Progenitor cell of endocrine pancreas (in vitro differentiated cells): ENCODE measurements around the gene DDX24. TPM values are rescaled to one million over a fixed set of nuclear protein-coding genes. Genes with fewer than 3 reads are reported as not detected.
"Not testable (repeated sequence)": the region's sequence is repeated elsewhere in the genome, so short reads cannot be mapped to it uniquely, and the experiment has no call there.

Experiments used
- DNase-seq: peaks from one replicate; pipeline ENCODE4 v3.0.0; 2021; ENCODE audit warnings: low spot score; ENCODE audit not compliant: unreplicated experiment
- H3K27ac Mint-ChIP-seq: 2 replicates; pipeline ENCODE4 v1.8.0; 2021; ENCODE audit warnings: mild to moderate bottlenecking, moderate library complexity, mixed read lengths
- H3K27me3 Mint-ChIP-seq: 2 replicates; pipeline ENCODE4 v1.8.0; 2021; ENCODE audit warnings: mixed read lengths
- H3K36me3 Mint-ChIP-seq: 2 replicates; pipeline ENCODE4 v1.8.0; 2022; ENCODE audit warnings: mixed read lengths; ENCODE audit not compliant: insufficient read depth
- H3K4me1 Mint-ChIP-seq: 2 replicates; pipeline ENCODE4 v1.8.0; 2021; ENCODE audit warnings: low read depth, mixed read lengths
- H3K4me3 Mint-ChIP-seq: 2 replicates; pipeline ENCODE4 v1.8.0; 2021; ENCODE audit warnings: low read depth, mild to moderate bottlenecking, moderate library complexity, mixed read lengths
- H3K9me3 Mint-ChIP-seq: 2 replicates; pipeline ENCODE4 v1.8.0; 2021; ENCODE audit warnings: low read depth, mixed read lengths
- total RNA-seq: library from RNA; stranded (reverse); gene quantifications from 2 replicates; pipeline ENCODE4 v1.2.1, GENCODE V29; 2021
- TF ChIP-seq, protein P1 (sequence below): fragments of 200-600 bp; sonication (generic); IDR thresholded peaks from one replicate; pipeline ENCODE4 v1.5.0; 2021; ENCODE audit warnings: antibody characterized with exemption, mild to moderate bottlenecking; ENCODE audit not compliant: unreplicated experiment

The DDX24 gene
- total RNA-seq, 1 donor from 2014 or later: 139 TPM

DNA sequence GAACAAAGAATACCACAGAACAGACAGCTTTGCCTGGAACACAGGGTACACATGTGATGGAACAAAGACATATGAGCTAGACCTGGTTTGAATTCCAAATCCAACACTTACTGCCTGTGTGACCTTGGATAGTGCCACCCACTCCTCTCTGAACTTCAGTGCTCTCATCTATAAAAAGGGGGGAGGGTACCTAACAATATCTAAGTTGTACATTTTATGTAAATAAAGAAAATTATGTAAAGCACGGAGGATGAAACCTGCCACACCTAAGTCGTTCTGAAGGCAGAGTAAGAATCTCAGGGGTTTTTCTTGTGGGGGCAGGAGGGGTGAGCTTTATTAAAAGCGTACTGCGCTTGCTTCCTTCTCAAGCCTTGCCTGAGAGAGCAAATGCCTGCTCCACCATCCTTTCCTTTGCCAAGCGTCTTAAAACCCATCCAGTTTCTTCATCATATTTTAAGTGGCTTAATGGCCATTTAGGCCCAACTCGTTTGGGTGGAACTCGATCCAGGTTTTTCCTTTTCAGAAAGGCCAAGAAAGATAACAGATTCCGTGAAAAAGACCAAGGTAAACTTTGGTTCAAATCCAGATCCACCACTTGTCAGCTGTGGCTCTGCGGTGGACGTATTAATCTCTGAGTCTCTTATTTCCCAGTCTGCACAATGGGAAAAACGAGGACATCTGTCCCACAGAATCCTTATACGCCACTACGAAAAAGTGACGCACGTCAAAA is 946 bp downstream of the DDX24 start:
- DNase-seq: no peak
- Mint-ChIP-seq H3K4me1 (peaks cover 43% of the 10 kb centered on the region), H3K36me3 (peaks cover 26% of the 10 kb centered on the region), H3K27ac (peak overlapping the region; percentile 99), H3K27me3 (no peaks in the 10 kb centered on the region), H3K9me3 (peaks cover 7% of the 10 kb centered on the region), H3K4me3 (peak overlapping the region; percentile 100)
- TF ChIP-seq, protein P1, sequence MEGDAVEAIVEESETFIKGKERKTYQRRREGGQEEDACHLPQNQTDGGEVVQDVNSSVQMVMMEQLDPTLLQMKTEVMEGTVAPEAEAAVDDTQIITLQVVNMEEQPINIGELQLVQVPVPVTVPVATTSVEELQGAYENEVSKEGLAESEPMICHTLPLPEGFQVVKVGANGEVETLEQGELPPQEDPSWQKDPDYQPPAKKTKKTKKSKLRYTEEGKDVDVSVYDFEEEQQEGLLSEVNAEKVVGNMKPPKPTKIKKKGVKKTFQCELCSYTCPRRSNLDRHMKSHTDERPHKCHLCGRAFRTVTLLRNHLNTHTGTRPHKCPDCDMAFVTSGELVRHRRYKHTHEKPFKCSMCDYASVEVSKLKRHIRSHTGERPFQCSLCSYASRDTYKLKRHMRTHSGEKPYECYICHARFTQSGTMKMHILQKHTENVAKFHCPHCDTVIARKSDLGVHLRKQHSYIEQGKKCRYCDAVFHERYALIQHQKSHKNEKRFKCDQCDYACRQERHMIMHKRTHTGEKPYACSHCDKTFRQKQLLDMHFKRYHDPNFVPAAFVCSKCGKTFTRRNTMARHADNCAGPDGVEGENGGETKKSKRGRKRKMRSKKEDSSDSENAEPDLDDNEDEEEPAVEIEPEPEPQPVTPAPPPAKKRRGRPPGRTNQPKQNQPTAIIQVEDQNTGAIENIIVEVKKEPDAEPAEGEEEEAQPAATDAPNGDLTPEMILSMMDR: no peak

DNA sequence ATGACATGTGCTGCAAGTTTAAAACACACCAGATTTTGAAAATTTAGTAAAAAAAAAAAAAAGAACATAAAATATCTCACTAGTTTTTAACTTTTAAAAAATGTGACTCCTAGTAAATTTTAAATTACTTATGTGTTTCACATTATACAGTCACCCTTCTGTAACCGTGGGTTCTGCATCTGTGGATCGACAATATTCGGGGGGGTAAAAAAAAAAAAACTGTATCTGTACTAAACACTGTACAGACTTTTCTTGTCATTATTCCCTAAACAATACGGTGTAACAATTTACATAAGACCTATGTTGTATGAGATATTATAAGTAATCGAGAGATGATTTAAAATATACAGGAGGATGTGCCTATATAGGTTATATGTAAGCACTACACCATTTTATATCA is 3.2 kb downstream of the DDX24 start:
- no peak for DNase-seq
- no peaks in the 10 kb centered on the region for H3K27me3 Mint-ChIP-seq
- peaks cover 16% of the 10 kb centered on the region for H3K9me3 Mint-ChIP-seq
- TF ChIP-seq, protein P1: no peak
- no peak overlapping the region for H3K27ac Mint-ChIP-seq
- H3K4me1 Mint-ChIP-seq: peaks cover 35% of the 10 kb centered on the region
- peak overlapping the region; percentile 37 for H3K4me3 Mint-ChIP-seq
- peaks cover 37% of the 10 kb centered on the region for H3K36me3 Mint-ChIP-seq

DNA sequence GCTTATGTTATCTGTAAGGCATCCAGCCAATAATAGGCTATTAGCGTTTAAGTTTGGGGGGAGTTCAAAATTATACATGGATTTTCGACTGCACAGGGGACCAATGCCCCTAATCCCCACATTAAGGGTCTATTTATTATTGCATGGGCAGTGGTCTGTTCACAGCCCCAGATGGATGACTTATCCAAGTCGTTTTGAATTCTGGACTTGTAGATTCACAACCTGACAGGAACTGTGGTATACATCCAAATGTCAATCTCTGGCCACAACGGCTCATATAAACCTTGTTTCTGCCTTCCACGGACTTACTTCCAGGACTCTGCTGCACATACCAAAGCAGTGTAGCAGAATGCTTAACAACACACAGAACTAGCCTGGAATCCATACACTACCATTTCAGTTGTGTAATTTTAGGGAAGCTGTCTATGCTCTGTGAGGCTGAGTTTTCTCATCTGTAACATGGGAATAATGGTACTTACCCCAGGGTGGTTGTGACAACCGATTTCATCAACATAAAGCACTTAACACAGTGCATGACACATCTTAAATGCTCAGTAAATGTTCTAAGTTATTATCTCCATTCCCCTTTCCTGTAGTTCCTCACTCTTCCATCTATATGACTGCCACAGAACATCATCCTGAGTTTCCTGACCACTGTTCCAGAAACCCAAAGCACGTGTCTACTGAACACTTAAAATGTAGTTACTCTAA is 3.7 kb downstream of the DDX24 start:
- Mint-ChIP-seq H3K27me3 (no peaks in the 10 kb centered on the region), H3K36me3 (peaks cover 40% of the 10 kb centered on the region), H3K4me1 (peaks cover 35% of the 10 kb centered on the region), H3K9me3 (peaks cover 18% of the 10 kb centered on the region), H3K4me3 (no peak overlapping the region), H3K27ac (no peak overlapping the region)
- DNase-seq: no peak
- TF ChIP-seq, protein P1: no peak

DNA sequence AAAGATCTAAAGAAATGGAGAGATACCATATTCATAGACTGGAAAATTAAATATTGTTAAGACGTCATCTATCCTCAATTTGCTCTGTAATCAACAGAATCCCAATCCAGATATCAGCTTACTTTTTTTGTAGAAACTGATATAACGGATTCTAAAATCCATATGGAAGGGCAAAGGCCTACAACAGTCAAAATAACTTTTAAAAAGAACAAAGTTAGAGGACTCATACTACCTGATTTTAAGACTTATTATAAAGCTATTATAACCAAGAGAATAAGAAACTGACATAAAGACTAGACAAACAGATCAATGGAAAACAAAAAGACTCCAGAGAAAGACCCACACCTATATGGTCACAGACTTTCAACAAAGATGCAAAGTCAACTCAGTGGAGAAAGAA is 6.0 kb downstream of the DDX24 start:
- Mint-ChIP-seq H3K27ac (no peak overlapping the region), H3K36me3 (peaks cover 57% of the 10 kb centered on the region), H3K9me3 (peaks cover 34% of the 10 kb centered on the region), H3K27me3 (no peaks in the 10 kb centered on the region), H3K4me1 (peaks cover 22% of the 10 kb centered on the region), H3K4me3 (no peak overlapping the region)
- TF ChIP-seq, protein P1: no peak
- DNase-seq: no peak

DNA sequence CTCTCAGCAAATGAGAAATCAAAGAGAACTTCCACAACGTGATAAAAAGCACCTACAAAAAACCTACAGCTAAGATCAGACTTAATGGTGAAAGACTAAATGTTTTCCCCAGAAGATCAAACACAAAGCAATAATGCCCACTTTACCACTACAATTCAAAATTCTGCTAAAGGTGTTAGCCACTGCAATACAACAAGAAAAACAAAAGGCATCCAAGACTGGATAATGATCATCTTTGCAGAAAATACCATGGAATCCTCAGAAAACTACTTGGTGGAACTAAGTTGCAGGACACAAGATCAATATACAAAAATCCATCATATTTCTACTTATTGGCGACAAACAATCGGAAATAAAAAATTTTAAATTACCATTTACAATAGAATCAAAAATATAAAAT is 6.5 kb downstream of the DDX24 start:
- no peaks in the 10 kb centered on the region for H3K27me3 Mint-ChIP-seq
- TF ChIP-seq, protein P1: no peak
- H3K27ac Mint-ChIP-seq: peak overlapping the region; percentile 28
- H3K9me3 Mint-ChIP-seq: peaks cover 38% of the 10 kb centered on the region
- H3K4me1 Mint-ChIP-seq: peaks cover 17% of the 10 kb centered on the region
- DNase-seq: no peak
- no peak overlapping the region for H3K4me3 Mint-ChIP-seq
- peaks cover 62% of the 10 kb centered on the region for H3K36me3 Mint-ChIP-seq

DNA sequence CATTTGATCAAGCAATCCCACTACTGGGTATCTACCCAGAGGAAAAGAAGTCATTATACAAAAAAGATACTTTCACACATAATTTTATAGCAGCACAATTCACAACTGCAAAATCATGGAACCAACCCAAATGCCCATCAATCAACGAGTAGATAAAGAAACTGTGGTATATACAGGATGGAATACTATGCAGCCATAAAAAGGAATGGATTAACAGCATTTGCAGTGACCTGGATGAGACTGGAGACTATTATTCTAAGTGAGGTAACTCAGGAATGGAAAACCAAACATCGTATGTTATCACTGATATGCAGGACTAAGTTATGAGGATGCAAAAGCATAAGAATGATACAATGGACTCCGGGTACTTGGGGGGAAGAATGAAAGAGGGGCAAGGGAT is 8.9 kb downstream of the DDX24 start:
- H3K27me3 Mint-ChIP-seq, H3K27ac Mint-ChIP-seq, H3K4me3 Mint-ChIP-seq, H3K4me1 Mint-ChIP-seq, DNase-seq: not testable (repeated sequence)
- peaks cover 66% of the 10 kb centered on the region for H3K36me3 Mint-ChIP-seq
- H3K9me3 Mint-ChIP-seq: peaks cover 62% of the 10 kb centered on the region
